HK-2 (cell line): ENCODE results near the gene TPM1.

ENCODE experiments used
- DNase-seq: peaks from one replicate; pipeline ENCODE4 v3.0.0-alpha.2; 2018; ENCODE audit not compliant: unreplicated experiment

Gene TPM1

DNA sequence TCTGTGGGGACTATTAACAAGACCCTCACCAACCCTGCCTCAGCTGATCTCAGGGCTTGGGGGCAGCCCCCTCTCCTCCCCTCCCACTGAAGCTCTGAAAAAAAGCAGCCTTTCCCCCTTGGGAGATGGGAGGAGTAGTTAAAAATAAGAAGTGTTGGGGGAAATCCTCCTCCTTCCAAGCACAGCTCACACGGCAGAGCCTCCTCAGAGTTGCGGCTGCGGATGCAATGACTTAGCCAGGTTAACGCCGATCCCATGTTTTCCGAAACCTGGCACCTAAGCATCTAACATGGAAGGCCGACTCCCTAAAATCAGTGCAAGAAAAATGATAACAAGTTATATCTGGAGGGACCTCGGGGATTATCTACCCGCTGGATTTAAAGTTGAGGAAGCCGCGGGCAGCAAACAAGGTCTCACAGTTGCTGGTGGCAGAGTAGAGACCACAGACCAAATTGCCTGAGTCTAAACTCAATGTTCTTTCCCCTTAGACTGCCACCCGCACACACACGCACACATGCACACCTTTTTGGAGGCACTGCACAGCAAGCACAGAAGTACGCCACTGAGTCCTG, 1.1 kb upstream of the TPM1 start:
- DNase-seq: no peak

GRCh38 chr15:63042877-63043334, 359 bp downstream of the TPM1 start:
- no peak for DNase-seq

GRCh38 chr15:63043335-63044076, 959 bp downstream of the TPM1 start:
- DNase-seq: no peak

DNA sequence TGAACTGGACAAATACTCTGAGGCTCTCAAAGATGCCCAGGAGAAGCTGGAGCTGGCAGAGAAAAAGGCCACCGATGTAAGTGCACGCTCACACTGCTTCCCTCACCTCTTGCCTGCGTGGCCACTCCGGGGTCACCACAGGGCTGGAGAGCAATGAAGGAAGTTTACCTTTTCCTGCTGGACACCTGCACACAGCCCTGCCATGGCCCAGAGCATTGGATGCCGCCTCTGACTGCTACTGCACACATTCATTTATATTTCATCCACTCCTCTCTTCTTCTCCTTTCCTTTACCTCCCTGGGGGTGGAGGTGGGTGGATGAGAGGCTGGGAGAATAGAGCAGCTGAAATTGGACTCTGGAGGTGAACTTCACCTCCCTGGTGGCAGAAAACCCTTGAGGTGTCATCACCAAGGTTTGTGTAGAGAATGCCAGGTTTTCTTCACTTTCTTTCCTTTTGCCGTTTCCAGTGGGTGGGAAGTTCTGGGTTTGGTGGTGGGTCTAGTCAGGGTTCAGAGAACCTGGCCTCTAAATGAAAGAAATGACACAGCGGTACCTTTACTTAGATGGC, 1.6 kb downstream of the TPM1 start:
- DNase-seq: no peak

DNA sequence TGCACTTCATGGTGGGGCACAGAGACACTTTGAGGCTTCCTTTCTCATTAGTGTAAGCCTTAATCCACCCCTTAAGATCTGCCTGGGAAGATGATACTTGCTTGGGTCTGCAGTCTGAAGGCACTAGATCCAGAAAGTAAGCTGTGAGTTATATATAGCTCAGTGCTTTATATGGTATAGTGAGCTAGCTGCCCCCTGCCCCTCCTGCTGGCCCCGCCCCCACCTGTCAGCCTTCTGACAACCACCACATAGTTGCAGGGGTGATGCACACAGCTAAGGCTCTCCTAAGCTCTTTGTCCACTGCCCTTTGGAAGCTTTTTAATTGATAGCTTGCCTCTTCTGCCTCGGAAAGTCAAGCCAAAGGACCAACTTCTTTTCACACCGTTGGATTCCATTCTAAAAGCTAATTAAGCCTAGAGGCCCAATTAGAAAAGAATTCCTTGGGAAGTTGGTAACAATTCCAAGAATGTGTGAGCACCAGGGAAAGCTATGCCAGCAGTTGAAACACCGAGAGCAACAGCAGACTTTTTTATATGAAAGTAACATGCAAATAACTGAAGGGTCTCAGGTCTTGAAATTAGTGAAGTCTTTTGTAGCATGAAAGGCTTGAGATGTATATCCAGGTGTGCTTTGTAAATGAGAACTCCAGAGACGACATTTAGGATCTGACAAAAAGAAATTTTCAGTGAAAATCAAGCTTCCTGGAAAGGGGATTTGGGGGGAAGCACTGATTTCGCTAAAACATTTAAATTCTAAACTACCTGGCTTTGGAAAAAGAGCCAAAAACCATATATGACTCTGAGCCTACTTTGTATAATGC, 2.3 kb downstream of the TPM1 start:
- DNase-seq: no peak

DNA sequence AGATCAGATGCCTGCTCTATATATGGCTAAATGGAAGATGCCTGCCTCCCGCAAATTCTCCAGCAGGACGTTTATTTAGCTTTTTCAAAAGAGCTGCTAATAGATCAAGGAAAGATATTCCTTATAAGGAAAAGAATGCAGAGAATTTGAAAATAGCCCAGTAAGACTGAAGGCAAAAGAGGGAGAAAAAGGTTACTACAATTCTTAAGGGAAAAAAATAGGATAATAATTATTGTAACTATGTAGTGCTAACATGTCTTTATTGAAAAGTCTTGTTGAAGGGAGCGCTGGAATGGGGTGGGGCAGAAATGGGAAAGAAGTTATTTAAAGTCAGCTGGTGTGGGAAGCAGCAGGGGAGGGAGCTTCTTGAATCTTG, 2.9 kb downstream of the TPM1 start:
- no peak for DNase-seq

GRCh38 chr15:63045879-63046278, 3.3 kb downstream of the TPM1 start:
- DNase-seq: no peak

DNA sequence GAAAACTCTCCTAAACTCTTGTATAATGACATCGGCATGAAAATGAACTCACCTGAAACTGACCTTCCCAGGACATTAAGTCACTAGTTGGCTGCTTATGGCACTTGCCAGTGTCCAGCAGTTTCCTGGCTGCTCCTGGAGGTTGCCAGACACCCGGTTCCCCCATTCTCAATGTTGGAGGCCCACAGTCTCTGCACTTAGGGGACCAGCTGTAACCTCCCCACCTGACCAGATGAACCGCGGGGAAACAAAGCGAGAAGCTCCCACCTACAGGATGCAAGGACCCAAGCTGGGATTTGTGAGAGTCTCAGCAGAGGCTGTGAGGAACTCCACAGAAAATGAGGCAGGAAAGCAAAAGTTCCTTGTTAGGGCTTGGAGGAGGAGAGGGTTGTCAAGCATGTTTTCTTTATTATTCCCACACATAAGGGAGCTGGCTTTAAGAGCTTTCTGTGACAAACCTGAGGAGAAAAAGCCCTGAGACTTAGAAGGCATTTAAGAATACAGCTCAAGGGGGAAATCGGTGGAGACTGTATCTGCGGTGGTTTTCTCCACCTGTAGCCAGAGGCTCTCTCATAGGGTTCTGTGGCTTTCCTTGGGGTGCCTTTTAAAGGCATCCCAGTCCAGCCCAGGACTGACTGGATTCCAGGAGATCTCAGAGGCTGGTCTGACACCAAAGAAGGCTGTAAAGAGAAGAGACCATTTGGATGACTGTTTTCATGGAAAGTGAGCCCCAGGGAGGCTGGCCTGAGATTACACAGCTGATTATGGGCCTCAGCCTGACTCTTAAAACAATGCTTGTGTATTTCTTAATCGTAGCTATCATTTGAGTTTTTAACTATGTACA, 4.6 kb downstream of the TPM1 start:
- peak; percentile 66 for DNase-seq

DNA sequence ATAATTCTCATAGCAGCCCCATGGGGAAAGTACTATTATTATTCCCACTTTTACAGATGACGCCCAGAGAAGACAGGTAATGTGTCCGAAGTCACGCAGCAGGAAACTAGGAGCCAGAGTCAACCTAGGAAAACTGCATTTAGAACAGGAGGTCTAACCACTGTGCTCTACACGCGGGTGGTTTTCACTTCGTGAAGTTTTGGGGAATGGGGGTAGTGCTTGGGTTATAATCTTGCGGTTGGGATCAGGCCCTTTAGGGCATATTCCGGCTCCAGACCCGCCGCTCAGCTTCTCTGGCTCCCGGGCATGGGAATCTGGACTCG, 5.2 kb downstream of the TPM1 start:
- no peak for DNase-seq

DNA sequence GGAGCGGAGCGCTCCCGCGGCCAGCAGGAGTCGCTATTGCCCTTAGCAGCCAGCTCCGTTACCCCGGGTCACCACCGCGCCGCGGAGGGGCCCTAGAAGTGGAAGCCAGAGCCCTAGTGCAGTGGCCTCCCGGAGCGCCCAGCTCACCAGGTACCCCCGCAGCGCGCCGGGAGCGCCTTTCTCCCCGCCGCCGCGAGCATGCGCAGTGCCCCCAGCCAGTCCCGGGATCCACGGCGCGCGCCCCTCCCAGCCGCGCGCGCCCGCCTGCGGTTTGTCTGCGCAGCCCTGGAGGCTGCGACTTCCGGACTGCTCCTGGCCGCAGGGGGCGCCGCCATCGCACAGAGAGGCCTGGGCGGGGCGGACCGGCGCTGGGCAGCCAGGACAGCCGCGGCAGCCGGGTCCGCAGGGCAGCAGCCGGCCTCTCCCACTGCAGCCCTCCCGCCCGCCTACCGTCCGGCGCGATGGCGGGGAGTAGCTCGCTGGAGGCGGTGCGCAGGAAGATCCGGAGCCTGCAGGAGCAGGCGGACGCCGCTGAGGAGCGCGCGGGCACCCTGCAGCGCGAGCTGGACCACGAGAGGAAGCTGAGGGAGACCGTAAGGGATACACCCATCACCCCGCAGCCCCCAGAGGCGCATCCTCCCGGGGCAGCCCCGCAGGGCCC, 5.7 kb downstream of the TPM1 start:
- peak; percentile 96 for DNase-seq

DNA sequence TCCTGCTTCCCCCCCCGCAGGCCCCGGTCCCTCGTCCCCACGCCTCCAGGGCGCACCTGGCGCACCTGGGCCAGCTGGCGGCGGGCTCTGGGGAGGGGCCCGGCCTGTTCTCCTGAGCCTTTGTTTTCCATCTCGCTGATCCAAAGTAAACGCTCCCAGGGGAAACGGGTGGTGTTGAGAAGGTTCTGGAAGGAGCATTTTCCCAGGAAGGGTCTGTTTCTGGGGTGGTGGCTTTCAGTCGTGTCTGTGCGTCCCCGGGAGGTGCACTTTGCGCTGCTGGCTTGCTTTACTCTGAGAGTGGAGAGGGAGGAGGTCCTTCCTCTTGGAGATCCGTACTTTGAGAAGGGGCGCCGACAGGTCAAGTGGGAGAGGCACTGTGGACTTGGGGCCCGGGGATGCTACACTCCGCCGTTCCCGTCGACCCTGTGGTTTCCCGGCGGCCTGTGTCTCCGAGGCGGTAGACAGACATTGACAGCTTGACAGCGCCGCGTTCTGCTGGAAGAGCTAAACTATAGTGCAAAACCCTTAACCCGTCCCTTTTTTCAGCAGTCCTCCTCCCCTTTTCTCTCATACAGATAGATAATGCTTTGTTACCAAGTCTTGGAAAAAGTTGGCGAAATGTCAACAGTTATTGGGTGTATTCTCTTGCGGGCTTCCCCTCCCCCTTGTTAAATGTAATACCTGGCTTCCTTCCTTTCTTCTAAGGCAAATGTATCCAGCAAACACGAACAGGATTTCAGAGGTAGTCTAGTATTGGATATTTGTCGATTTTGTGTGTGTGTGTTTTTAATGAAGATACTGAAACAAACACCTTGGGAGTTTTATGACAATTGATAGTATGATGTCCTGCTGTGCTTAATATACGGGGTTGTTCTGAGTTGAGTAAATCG, 6.5 kb downstream of the TPM1 start:
- peak; percentile 62 for DNase-seq

DNA sequence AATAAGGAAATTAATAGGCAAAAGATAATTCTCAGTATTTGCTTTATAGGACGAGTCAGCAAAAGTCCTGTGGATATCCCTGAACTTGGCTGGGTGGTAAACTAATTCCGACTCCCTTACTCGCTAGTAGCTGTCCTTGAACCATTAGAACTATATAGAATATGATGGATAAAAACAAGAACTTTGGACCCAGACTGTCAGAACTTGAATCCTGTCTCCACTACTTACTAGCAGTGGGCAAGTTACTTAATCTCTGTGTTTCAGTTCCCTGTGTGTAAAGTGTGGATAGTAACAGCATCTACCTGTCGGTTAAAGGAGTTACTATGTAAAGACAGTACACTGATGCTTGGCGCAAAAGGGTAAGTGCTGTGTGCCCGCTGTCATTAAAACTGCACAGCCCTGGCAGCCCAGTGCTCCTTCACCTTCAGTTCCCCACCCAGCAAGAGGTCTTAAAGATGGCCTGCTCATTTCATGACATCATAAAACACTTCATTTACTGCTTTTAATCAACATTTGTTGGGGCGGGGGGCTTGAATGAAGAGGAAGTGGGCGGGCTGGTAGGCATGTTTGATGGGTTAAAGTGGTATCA, 7.3 kb downstream of the TPM1 start:
- no peak for DNase-seq

GRCh38 chr15:63050731-63051155, 8.2 kb downstream of the TPM1 start:
- DNase-seq: no peak

GRCh38 chr15:63051156-63052066, 8.9 kb downstream of the TPM1 start:
- DNase-seq: no peak

DNA sequence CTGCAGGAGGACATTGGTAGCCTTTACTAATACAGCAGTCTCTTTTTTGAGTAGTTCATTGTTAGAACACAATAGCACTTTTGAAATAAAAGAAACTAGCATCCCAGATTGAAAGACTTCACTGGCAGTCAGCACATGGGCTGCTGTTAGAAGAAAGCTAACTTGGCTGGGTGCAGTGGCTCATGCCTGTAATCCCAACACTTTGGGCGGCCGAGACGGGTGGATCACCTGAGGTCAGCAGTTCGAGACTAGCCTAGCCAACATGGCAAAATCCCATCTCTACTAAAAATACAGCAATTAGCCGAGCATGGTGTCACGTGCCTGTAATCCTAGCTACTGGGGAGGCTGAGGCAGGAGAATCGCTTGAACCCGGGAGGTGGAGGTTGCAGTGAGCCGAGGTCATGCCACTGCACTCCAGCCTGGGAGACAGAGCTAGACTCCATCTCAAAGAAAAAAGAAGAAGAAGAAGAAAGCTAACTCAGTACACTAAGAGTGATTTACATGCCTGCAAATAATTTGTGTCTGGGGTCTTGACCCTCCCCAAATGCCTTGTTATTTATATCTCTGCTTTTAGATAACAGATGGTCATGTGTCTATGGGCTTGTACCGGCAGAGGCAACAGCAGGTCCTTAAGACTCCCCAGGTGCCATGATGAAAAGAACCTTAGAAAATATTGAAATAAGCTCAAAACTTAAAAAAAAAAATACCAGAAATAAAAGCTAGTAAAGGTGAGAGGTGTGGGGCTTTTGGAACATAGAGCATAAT, 9.7 kb downstream of the TPM1 start:
- DNase-seq: no peak

- no peak for DNase-seq
Observed at GRCh38 chr15:63052961-63053698, 10.6 kb downstream of the TPM1 start.

GRCh38 chr15:63054281-63054683, 11.7 kb downstream of the TPM1 start:
- DNase-seq: no peak
